H9 (cell line): ENCODE data around the gene EAF1. TPM values are rescaled to one million over a fixed set of nuclear protein-coding genes. Genes with fewer than 3 reads are reported as not detected.

Source experiments
- DNase-seq: peaks from one replicate; pipeline ENCODE4 v3.0.0-alpha.2; 2017
- H2AFZ ChIP-seq: one replicate; pipeline ENCODE4 v1.6.1; 2013; ENCODE audit warnings: mild to moderate bottlenecking, low read length, control low read depth, moderate library complexity
- H2AK5ac ChIP-seq: 2 replicates; pipeline ENCODE4 v1.6.1; 2013; ENCODE audit warnings: low read length, control low read depth, mixed read lengths; ENCODE audit not compliant: insufficient read length
- H2BK120ac ChIP-seq: one replicate; pipeline ENCODE4 v1.6.1; 2013; ENCODE audit warnings: low read depth, mild to moderate bottlenecking, low read length, control low read depth, inconsistent platforms; ENCODE audit not compliant: poor library complexity, severe bottlenecking
- H2BK12ac ChIP-seq: 2 replicates; pipeline ENCODE4 v1.6.1; 2013; ENCODE audit warnings: low read length, control low read depth, mixed read lengths, low read depth; ENCODE audit not compliant: insufficient read length
- H2BK15ac ChIP-seq: 2 replicates; pipeline ENCODE4 v1.6.1; 2013; ENCODE audit warnings: low read depth, low read length, control low read depth
- H2BK20ac ChIP-seq: one replicate; pipeline ENCODE4 v1.6.1; 2013; ENCODE audit warnings: low read depth, mild to moderate bottlenecking, low read length, control low read depth, inconsistent platforms; ENCODE audit not compliant: poor library complexity, severe bottlenecking
- H2BK5ac ChIP-seq: 2 replicates; pipeline ENCODE4 v1.6.1; 2013; ENCODE audit warnings: low read length, control low read depth, mixed read lengths; ENCODE audit not compliant: insufficient read length
- H3K14ac ChIP-seq: 2 replicates; pipeline ENCODE4 v1.6.1; 2013; ENCODE audit warnings: low read length, control low read depth; ENCODE audit not compliant: insufficient read depth
- H3K18ac ChIP-seq: 2 replicates; pipeline ENCODE4 v1.6.1; 2013; ENCODE audit warnings: low read depth, mild to moderate bottlenecking, mixed read lengths, low read length, control low read depth; ENCODE audit not compliant: insufficient read length
- H3K23ac ChIP-seq: 2 replicates; pipeline ENCODE4 v1.6.1; 2013; ENCODE audit warnings: low read length, control low read depth, mixed read lengths, low read depth; ENCODE audit not compliant: insufficient read length
- H3K23me2 ChIP-seq: 2 replicates; pipeline ENCODE4 v1.6.1; 2013; ENCODE audit warnings: low read depth, mild to moderate bottlenecking, mixed read lengths, low read length, control low read depth; ENCODE audit not compliant: insufficient read length, poor library complexity, severe bottlenecking
- H3K27ac ChIP-seq: 2 replicates; pipeline ENCODE4 v1.5.1; 2013; ENCODE audit warnings: low read length, control low read depth, mixed read lengths, low read depth; ENCODE audit not compliant: insufficient read length
- H3K27me3 ChIP-seq: 2 replicates; pipeline ENCODE4 v1.6.1; 2013; ENCODE audit warnings: low read length, control low read depth, inconsistent platforms; ENCODE audit not compliant: insufficient read depth
- H3K4ac ChIP-seq: 2 replicates; pipeline ENCODE4 v1.6.1; 2013; ENCODE audit warnings: low read depth, mild to moderate bottlenecking, control low read depth, inconsistent platforms, low read length, moderate library complexity
- H3K4me1 ChIP-seq: 2 replicates; pipeline ENCODE4 v1.6.1; 2013; ENCODE audit warnings: low read length, control low read depth, inconsistent platforms; ENCODE audit not compliant: insufficient read depth
- H3K4me2 ChIP-seq: 2 replicates; pipeline ENCODE4 v1.6.1; 2013; ENCODE audit warnings: low read length, control low read depth, mixed read lengths; ENCODE audit not compliant: insufficient read length, insufficient read depth
- H3K56ac ChIP-seq: 2 replicates; pipeline ENCODE4 v1.6.1; 2013; ENCODE audit warnings: low read depth, mild to moderate bottlenecking, mixed read lengths, low read length, control low read depth; ENCODE audit not compliant: insufficient read length
- H3K79me1 ChIP-seq: 2 replicates; pipeline ENCODE4 v1.6.1; 2013; ENCODE audit warnings: low read depth, mild to moderate bottlenecking, moderate library complexity, low read length, control low read depth, inconsistent platforms; ENCODE audit not compliant: insufficient read depth, poor library complexity, severe bottlenecking
- H3K79me2 ChIP-seq: 2 replicates; pipeline ENCODE4 v1.6.1; 2013; ENCODE audit warnings: low read length, control low read depth, inconsistent platforms; ENCODE audit not compliant: insufficient read depth
- H3K9ac ChIP-seq: 2 replicates; pipeline ENCODE4 v1.6.1; 2013; ENCODE audit warnings: low read length, control low read depth, mixed read lengths; ENCODE audit not compliant: insufficient read length; ENCODE audit errors: extremely low read depth
- H3K9me3 ChIP-seq: one replicate; pipeline ENCODE4 v1.6.1; 2013; ENCODE audit warnings: low read depth, low read length, inconsistent platforms; ENCODE audit not compliant: control insufficient read depth
- H3T11ph ChIP-seq: one replicate; pipeline ENCODE4 v1.6.1; 2013; ENCODE audit warnings: mild to moderate bottlenecking, low read length, control low read depth, inconsistent platforms
- H4K20me1 ChIP-seq: one replicate; pipeline ENCODE4 v1.6.1; 2013; ENCODE audit not compliant: control insufficient read depth, insufficient read length, insufficient read depth
- H4K5ac ChIP-seq: 2 replicates; pipeline ENCODE4 v1.6.1; 2013; ENCODE audit warnings: low read depth, mild to moderate bottlenecking, mixed read lengths, low read length, control low read depth; ENCODE audit not compliant: insufficient read length
- H4K8ac ChIP-seq: replicated peaks from 2 replicates; pipeline ENCODE4 v1.6.1; 2013; ENCODE audit warnings: low read length, control low read depth, mixed read lengths, low read depth; ENCODE audit not compliant: insufficient read length
- H4K91ac ChIP-seq: 2 replicates; pipeline ENCODE4 v1.6.1; 2013; ENCODE audit warnings: low read depth, mild to moderate bottlenecking, moderate library complexity, mixed read lengths, low read length, control low read depth; ENCODE audit not compliant: insufficient read length
- H3K27ac Mint-ChIP-seq, 3 experiments: 2 replicates in 2 of 3; 3 replicates in 1 of 3; pipeline ENCODE4 v1.8.0; 2020 to 2021; ENCODE audit warnings: mixed read lengths in 3 of 3, mild to moderate bottlenecking in 1 of 3, moderate library complexity in 1 of 3
- H3K27me3 Mint-ChIP-seq: 2 replicates; pipeline ENCODE4 v1.8.0; 2021; ENCODE audit warnings: low read depth, mild to moderate bottlenecking, moderate library complexity, mixed read lengths
- H3K36me3 Mint-ChIP-seq, 3 experiments: 2 replicates in 2 of 3; 3 replicates in 1 of 3; pipeline ENCODE4 v1.8.0; 2020 to 2021; ENCODE audit warnings: low read depth in 3 of 3, mixed read lengths in 3 of 3; ENCODE audit not compliant: insufficient read depth in 1 of 3
- H3K4me1 Mint-ChIP-seq, 2 experiments: 2 replicates each; pipeline ENCODE4 v1.8.0; 2020; ENCODE audit warnings: mixed read lengths in 2 of 2
- H3K4me3 Mint-ChIP-seq, 2 experiments: 2 replicates in 1 of 2; 3 replicates in 1 of 2; pipeline ENCODE4 v1.8.0; 2020 to 2021; ENCODE audit warnings: mild to moderate bottlenecking in 2 of 2, mixed read lengths in 2 of 2, moderate library complexity in 1 of 2
- H3K9me3 Mint-ChIP-seq, 2 experiments: 2 replicates in 1 of 2; 3 replicates in 1 of 2; pipeline ENCODE4 v1.8.0; 2020; ENCODE audit warnings: mild to moderate bottlenecking in 2 of 2, mixed read lengths in 2 of 2, moderate library complexity in 1 of 2
- CTCF ChIP-seq: fragments of 200-600 bp; sonication (generic); conservative IDR thresholded peaks from 3 replicates; pipeline ENCODE4 v1.8.0; 2021; ENCODE audit warnings: antibody characterized with exemption, mild to moderate bottlenecking
- WGBS: extraction: QIAGEN DNeasy Blood & Tissue Kit; methylation state at CpG from one replicate; pipeline ENCODE4 v1.1.7; 2013; ENCODE audit warnings: missing lambda C conversion rate, low lambda C conversion rate, mixed read lengths; ENCODE audit not compliant: insufficient read length; ENCODE audit errors: extremely low coverage; 5-methylcytosine and 5-hydroxymethylcytosine counted together
- total RNA-seq: library from RNA; stranded (reverse); gene quantifications from 2 replicates; pipeline ENCODE4 v1.2.1, GENCODE V29; 2021

The EAF1 gene
- total RNA-seq, 1 experiment from 2014 or later = 34.3 TPM

- Histone ChIP-seq H2BK12ac (no peak overlapping the region), H2BK15ac (no peak overlapping the region), H3K4me2 (no peak overlapping the region), H2BK5ac (no peak overlapping the region), H3T11ph (no peak overlapping the region), H3K23ac (no peak overlapping the region), H4K8ac (no peak overlapping the region), H2AK5ac (no peak overlapping the region), H3K9ac (no peak overlapping the region), H2BK20ac (no peak overlapping the region), H3K27me3 (no peaks in the 10 kb centered on the region), H2AFZ (no peak overlapping the region), H3K27ac (no peak overlapping the region), H2BK120ac (no peak overlapping the region), H4K20me1 (no peaks in the 10 kb centered on the region), H3K23me2 (no peaks in the 10 kb centered on the region), H3K4me1 (no peaks in the 10 kb centered on the region), H3K9me3 (no peaks in the 10 kb centered on the region), H3K14ac (no peak overlapping the region), H4K5ac (no peak overlapping the region), H3K56ac (no peak overlapping the region), H4K91ac (no peak overlapping the region), H3K4ac (no peak overlapping the region), H3K79me2 (no peaks in the 10 kb centered on the region), H3K79me1 (no peaks in the 10 kb centered on the region), H3K18ac (no peak overlapping the region)
- H3K27ac Mint-ChIP-seq = no peak overlapping the region
- WGBS = no CpG with 5 or more reads among the region's 5 CpGs
- H3K4me3 Mint-ChIP-seq = no peak overlapping the region
- H3K9me3 Mint-ChIP-seq = peaks cover 0 to 4% of the 10 kb centered on the region in 2 experiments; a peak in 1 of 5 replicates
- no peak for TF ChIP-seq CTCF
- H3K4me1 Mint-ChIP-seq = peaks cover 4 to 5% of the 10 kb centered on the region in 2 experiments
- H3K36me3 Mint-ChIP-seq = no peaks in the 10 kb centered on the region
- H3K27me3 Mint-ChIP-seq = peaks cover 19% of the 10 kb centered on the region
- DNase-seq = no peak
Observed at GRCh38 chr3:15478640-15478979, 51.2 kb downstream of the EAF1 start.
